Hematopoietic multipotent progenitor cell treated with erythropoietin and hydrocortisone succinate and interleukin-3 and kit ligand, for 4 days (in vitro differentiated cells): ENCODE measurements around the gene RDX.
A peak's percentile ranks its signal among the peaks of the same experiment; 100 is the strongest.
"Not testable (repeated sequence)": the region's sequence is repeated elsewhere in the genome, so short reads cannot be mapped to it uniquely, and the experiment has no call there.

ENCODE experiments used
- DNase-seq: peaks from one replicate; pipeline ENCODE4 v3.0.0-alpha.2; 2015

RDX gene

GRCh38 chr11:110296226-110297075 lies at the start of gene RDX:
Gene RDX (minus strand): TSS chr11:110296614. CDS start chr11:110279692, 16,922 bp downstream.
- peak; percentile 89 for DNase-seq

GRCh38 chr11:110345743-110346142 lies 49.3 kb upstream of the RDX start:
- DNase-seq = no peak

- no peak for DNase-seq
These were observed 44.0 kb upstream of the RDX start for GRCh38 chr11:110340436-110340835.

- peak; percentile 6 for DNase-seq
These were observed 43.2 kb upstream of the RDX start for GRCh38 chr11:110339456-110340250.

GRCh38 chr11:110338684-110339083 lies 42.3 kb upstream of the RDX start:
- DNase-seq = no peak

GRCh38 chr11:110337570-110338193 lies 41.3 kb upstream of the RDX start:
- DNase-seq = no peak

- no peak for DNase-seq
These were observed 39.6 kb upstream of the RDX start for GRCh38 chr11:110336054-110336453.

GRCh38 chr11:110335358-110335757 lies 38.9 kb upstream of the RDX start:
- no peak for DNase-seq

- no peak for DNase-seq
These were observed 35.2 kb upstream of the RDX start for GRCh38 chr11:110331626-110332025.

GRCh38 chr11:110329445-110329844 lies 33.0 kb upstream of the RDX start:
- no peak for DNase-seq

- no peak for DNase-seq
These were observed 31.1 kb upstream of the RDX start for GRCh38 chr11:110327508-110327907.

- no peak for DNase-seq
These were observed 27.4 kb upstream of the RDX start for GRCh38 chr11:110323786-110324185.

- no peak for DNase-seq
These were observed 23.1 kb upstream of the RDX start for GRCh38 chr11:110319501-110319900.

- DNase-seq = peak; percentile 47
These were observed 22.4 kb upstream of the RDX start for GRCh38 chr11:110318638-110319404.

- peak; percentile 94 for DNase-seq
These were observed 21.1 kb upstream of the RDX start for GRCh38 chr11:110317516-110317932.

GRCh38 chr11:110314366-110315095 lies 18.1 kb upstream of the RDX start:
- peak; percentile 19 for DNase-seq

GRCh38 chr11:110312670-110313069 lies 16.3 kb upstream of the RDX start:
- DNase-seq = no peak

GRCh38 chr11:110311783-110312579 lies 15.6 kb upstream of the RDX start:
- DNase-seq = peak; percentile 50

- DNase-seq = no peak
These were observed 11.7 kb upstream of the RDX start for GRCh38 chr11:110308071-110308470.

GRCh38 chr11:110306019-110306388 lies 9.6 kb upstream of the RDX start:
- not testable (repeated sequence) for DNase-seq
